Suprapubic skin (tissue), 4 donors: ENCODE data around the gene TMEM225.

Source experiments
- EP300 ChIP-seq: sonication (generic); formaldehyde crosslinking; IDR thresholded peaks from one replicate; pipeline ENCODE4 v1.6.1; 2017; ENCODE audit warnings: antibody characterized with exemption
- POLR2A ChIP-seq, 2 donors: fragments of 450-650 bp; IDR thresholded peaks; one replicate each; pipeline ENCODE4 v1.6.1; 2017; ENCODE audit warnings: antibody characterized with exemption in 2 of 2, mild to moderate bottlenecking in 2 of 2, moderate library complexity in 2 of 2
- POLR2AphosphoS5 ChIP-seq, 3 donors: sonication (generic); formaldehyde crosslinking; IDR thresholded peaks; one replicate each; pipeline ENCODE4 v1.6.1; 2017; ENCODE audit warnings: antibody characterized with exemption in 3 of 3
- TF ChIP-seq, protein P1 (sequence below), 2 donors: fragments of 200-600 bp in 1 of 2; fragments of 450-650 bp in 1 of 2; sonication (generic) in 1 of 2; IDR thresholded peaks; one replicate each; pipeline ENCODE4 v1.5.1; 2016 to 2019; ENCODE audit warnings: antibody characterized with exemption in 2 of 2, mild to moderate bottlenecking in 1 of 2, moderate library complexity in 1 of 2

DNA sequence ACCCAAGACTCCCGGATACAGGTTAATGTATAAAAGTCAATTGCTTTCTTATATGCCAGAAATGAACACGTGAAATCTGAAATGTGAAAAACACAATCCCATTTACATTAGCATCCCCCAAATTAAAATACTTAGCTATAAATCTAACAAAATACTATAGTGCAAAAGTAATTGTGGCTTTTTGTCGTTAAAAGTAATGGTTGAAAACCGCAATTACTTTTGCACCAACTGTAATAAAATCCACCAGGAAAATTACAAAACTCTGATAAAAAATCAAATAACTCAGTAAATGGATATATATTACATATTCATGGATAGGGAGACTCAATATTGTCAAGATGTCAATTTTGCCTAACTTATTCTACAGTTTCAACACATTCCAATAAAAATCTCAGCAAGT is 4.6 kb downstream of the TMEM225 start:
- TF ChIP-seq, protein P1, sequence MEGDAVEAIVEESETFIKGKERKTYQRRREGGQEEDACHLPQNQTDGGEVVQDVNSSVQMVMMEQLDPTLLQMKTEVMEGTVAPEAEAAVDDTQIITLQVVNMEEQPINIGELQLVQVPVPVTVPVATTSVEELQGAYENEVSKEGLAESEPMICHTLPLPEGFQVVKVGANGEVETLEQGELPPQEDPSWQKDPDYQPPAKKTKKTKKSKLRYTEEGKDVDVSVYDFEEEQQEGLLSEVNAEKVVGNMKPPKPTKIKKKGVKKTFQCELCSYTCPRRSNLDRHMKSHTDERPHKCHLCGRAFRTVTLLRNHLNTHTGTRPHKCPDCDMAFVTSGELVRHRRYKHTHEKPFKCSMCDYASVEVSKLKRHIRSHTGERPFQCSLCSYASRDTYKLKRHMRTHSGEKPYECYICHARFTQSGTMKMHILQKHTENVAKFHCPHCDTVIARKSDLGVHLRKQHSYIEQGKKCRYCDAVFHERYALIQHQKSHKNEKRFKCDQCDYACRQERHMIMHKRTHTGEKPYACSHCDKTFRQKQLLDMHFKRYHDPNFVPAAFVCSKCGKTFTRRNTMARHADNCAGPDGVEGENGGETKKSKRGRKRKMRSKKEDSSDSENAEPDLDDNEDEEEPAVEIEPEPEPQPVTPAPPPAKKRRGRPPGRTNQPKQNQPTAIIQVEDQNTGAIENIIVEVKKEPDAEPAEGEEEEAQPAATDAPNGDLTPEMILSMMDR (IDR thresholded peaks at IDR 0.05): no peak
- TF ChIP-seq POLR2A (IDR thresholded peaks at IDR 0.05): no peak
- TF ChIP-seq EP300: no peak
- TF ChIP-seq POLR2AphosphoS5 (IDR thresholded peaks at IDR 0.05): no peak
